ENCODE measurements around the gene CST4.

- TF ChIP-seq CTCF (IDR thresholded peaks at IDR 0.05), result no peak
- TF ChIP-seq EZH2 (IDR thresholded peaks at IDR 0.05; ENCODE audit: borderline replicate concordance, insufficient read depth, low read depth, low read length, poor library complexity, severe bottlenecking), result no peak
These were observed 41.5 kb downstream of the CST4 start for GRCh38 chr20:23647346-23647745.
